ENCODE results near the gene TTC14. TPM values are rescaled to one million over a fixed set of nuclear protein-coding genes. Genes with fewer than 3 reads are reported as not detected.

The TTC14 gene
- total and polyA plus RNA-seq, 9 of the 15 experiments (the other 6 are each of a cell fraction or from before 2014, with no cell fraction given), result 10.0 to 61.9 (median 27.0) TPM

DNA sequence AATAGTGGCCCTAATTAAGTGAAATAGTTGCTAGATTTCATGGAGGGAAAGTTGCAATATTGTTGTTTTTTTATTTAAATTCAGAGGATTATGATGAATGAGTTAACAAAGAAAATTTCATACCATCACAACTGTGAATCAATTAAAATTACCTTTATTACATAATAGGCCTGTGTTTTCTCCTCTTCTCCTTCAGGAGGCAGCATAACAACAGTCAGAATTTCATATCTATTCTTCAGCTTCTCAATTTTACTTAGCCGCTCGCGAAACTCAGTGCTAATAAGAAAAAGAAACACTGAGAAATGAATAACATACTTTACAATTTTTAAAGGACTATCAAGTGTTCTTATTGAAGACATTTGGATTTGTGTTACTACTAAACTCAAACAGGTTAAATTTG lies 29.4 kb downstream of the TTC14 start:
- Histone ChIP-seq H3K36me3 (ENCODE audit: control insufficient read depth, insufficient read depth, low read length) (no peaks in the 10 kb centered on the region), H3K79me2 (ENCODE audit: control insufficient read depth, insufficient read depth, low read length) (no peaks in the 10 kb centered on the region), H3K9me1 (ENCODE audit: control insufficient read depth, insufficient read depth, low read length) (no peaks in the 10 kb centered on the region), H3K9me3 (replicated peaks; ENCODE audit: control insufficient read depth, insufficient read depth, low read depth, low read length) (no peaks in the 10 kb centered on the region), H3K4me3 (no peak overlapping the region), H3K4me2 (ENCODE audit: insufficient read depth, low read length) (no peak overlapping the region), H3K27ac (ENCODE audit: extremely low read depth, low read depth, low read length) (no peak overlapping the region), H4K20me1 (replicated peaks; ENCODE audit: control insufficient read depth, insufficient read depth, low read length) (no peaks in the 10 kb centered on the region), H3K9ac (ENCODE audit: insufficient read depth in 1 of 2, low read depth in 2 of 2, low read length in 2 of 2) (no peak overlapping the region), H3K4me1 (replicated peaks in 1 of 2; ENCODE audit: control insufficient read depth in 2 of 2, insufficient read depth in 2 of 2, low read length in 2 of 2) (no peaks in the 10 kb centered on the region), H2AFZ (ENCODE audit: low read depth, low read length) (no peak overlapping the region), H3K27me3 (ENCODE audit: control insufficient read depth in 2 of 2, insufficient read depth in 2 of 2, low read length in 2 of 2) (no peaks in the 10 kb centered on the region)
- 15% methylated on average over 3 of the region's 3 CpGs for WGBS (ENCODE audit: insufficient coverage, low coverage, missing lambda C conversion rate)
- in situ Hi-C loops (cut with MboI) (no loop called here), intact Hi-C loops (cut with micrococcal nuclease) (no loop called here)
- ChIA-PET POLR2A (no interaction called here), CTCF (ENCODE audit: low intra/inter-chr PET ratio) (no interaction called here)
- BruUV-seq (replicated peaks), result no TSS peak
- FAIRE-seq (no peak), ATAC-seq (0 out of 3 replicates have a peak, but pooled peaks have one; percentile 46), DNase-seq (ENCODE audit: extremely low read depth in 1 of 4, low spot score in 3 of 4) (no peak)
- no peak for TF ChIP-seq SP2 (IDR thresholded peaks at IDR 0.05; ENCODE audit: extremely low read depth, low read depth, low read length, poor library complexity, severe bottlenecking)
- TF ChIP-seq RAD21 (CRISPR knock-in tag; conservative IDR thresholded peaks at IDR 0.05 in 1 of 2, IDR thresholded peaks at IDR 0.05 in 1 of 2), result peak in 1 of 2 experiments; percentile 24; a peak in 2 of 4 replicates
- TF ChIP-seq ZNF584 (CRISPR knock-in tag; IDR thresholded peaks at IDR 0.05; ENCODE audit: low read depth), result no peak
- no peak for TF ChIP-seq MCM5 (IDR thresholded peaks at IDR 0.05; ENCODE audit: low read depth)
- TF ChIP-seq TBP (optimal IDR thresholded peaks at IDR 0.05; ENCODE audit: low read depth, low read length), result no peak
- TF ChIP-seq, protein P1, sequence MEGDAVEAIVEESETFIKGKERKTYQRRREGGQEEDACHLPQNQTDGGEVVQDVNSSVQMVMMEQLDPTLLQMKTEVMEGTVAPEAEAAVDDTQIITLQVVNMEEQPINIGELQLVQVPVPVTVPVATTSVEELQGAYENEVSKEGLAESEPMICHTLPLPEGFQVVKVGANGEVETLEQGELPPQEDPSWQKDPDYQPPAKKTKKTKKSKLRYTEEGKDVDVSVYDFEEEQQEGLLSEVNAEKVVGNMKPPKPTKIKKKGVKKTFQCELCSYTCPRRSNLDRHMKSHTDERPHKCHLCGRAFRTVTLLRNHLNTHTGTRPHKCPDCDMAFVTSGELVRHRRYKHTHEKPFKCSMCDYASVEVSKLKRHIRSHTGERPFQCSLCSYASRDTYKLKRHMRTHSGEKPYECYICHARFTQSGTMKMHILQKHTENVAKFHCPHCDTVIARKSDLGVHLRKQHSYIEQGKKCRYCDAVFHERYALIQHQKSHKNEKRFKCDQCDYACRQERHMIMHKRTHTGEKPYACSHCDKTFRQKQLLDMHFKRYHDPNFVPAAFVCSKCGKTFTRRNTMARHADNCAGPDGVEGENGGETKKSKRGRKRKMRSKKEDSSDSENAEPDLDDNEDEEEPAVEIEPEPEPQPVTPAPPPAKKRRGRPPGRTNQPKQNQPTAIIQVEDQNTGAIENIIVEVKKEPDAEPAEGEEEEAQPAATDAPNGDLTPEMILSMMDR (IDR thresholded peaks at IDR 0.05 in 2 of 3, conservative IDR thresholded peaks at IDR 0.05 in 1 of 3; ENCODE audit: insufficient read depth in 2 of 3, low read depth in 1 of 3, low read length in 3 of 3), result peak in 2 of 3 experiments; percentile 14 to 42; a peak in 2 of 6 replicates
- TF ChIP-seq, protein P2, sequence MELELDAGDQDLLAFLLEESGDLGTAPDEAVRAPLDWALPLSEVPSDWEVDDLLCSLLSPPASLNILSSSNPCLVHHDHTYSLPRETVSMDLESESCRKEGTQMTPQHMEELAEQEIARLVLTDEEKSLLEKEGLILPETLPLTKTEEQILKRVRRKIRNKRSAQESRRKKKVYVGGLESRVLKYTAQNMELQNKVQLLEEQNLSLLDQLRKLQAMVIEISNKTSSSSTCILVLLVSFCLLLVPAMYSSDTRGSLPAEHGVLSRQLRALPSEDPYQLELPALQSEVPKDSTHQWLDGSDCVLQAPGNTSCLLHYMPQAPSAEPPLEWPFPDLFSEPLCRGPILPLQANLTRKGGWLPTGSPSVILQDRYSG (tag; conservative IDR thresholded peaks at IDR 0.05; ENCODE audit: low read depth), result no peak
- TF ChIP-seq LCOR (CRISPR knock-in tag; IDR thresholded peaks at IDR 0.05), result no peak

All from K562 (cell line).